Mesenchymal stem cell (in vitro differentiated cells and primary cell): ENCODE data around the gene MYCT1.

Experiments used
- DNase-seq: peaks from one replicate; pipeline ENCODE4 v3.0.0-alpha.2; 2013
- H2AFZ ChIP-seq: one replicate; pipeline ENCODE4 v1.6.1; 2013; ENCODE audit warnings: low read depth, mild to moderate bottlenecking, control low read depth, inconsistent platforms, low read length, moderate library complexity
- H2AK5ac ChIP-seq: 2 replicates; pipeline ENCODE4 v1.6.1; 2013; ENCODE audit warnings: low read length, moderate library complexity, mild to moderate bottlenecking, inconsistent platforms; ENCODE audit not compliant: severe bottlenecking
- H2BK120ac ChIP-seq: one replicate; pipeline ENCODE4 v1.6.1; 2013; ENCODE audit warnings: low read depth, mild to moderate bottlenecking, inconsistent platforms, low read length, moderate library complexity
- H2BK12ac ChIP-seq, 2 experiments: one replicate each; pipeline ENCODE4 v1.6.1; 2013; ENCODE audit warnings: inconsistent platforms in 2 of 2, low read length in 2 of 2, mild to moderate bottlenecking in 2 of 2, moderate library complexity in 2 of 2, control low read depth in 1 of 2
- H2BK15ac ChIP-seq: one replicate; pipeline ENCODE4 v1.6.1; 2013; ENCODE audit warnings: mild to moderate bottlenecking, low read depth, inconsistent platforms; ENCODE audit not compliant: poor library complexity, severe bottlenecking
- H2BK5ac ChIP-seq: 2 replicates; pipeline ENCODE4 v1.6.1; 2013; ENCODE audit warnings: low read depth, mild to moderate bottlenecking, low read length, control low read depth, inconsistent platforms; ENCODE audit not compliant: poor library complexity, severe bottlenecking
- H3K14ac ChIP-seq, 2 experiments: one replicate each; pipeline ENCODE4 v1.6.1; 2013; ENCODE audit warnings: inconsistent platforms in 2 of 2, low read length in 2 of 2, control low read depth in 1 of 2, mild to moderate bottlenecking in 1 of 2, moderate library complexity in 1 of 2
- H3K18ac ChIP-seq, 2 experiments: one replicate each; pipeline ENCODE4 v1.6.1; 2013; ENCODE audit warnings: inconsistent platforms in 2 of 2, low read length in 2 of 2, control low read depth in 1 of 2, low read depth in 1 of 2, mild to moderate bottlenecking in 1 of 2
- H3K23ac ChIP-seq, 2 experiments: one replicate each; pipeline ENCODE4 v1.6.1; 2013; ENCODE audit warnings: inconsistent platforms in 2 of 2, low read length in 2 of 2, mild to moderate bottlenecking in 2 of 2, moderate library complexity in 2 of 2, control low read depth in 1 of 2
- H3K27ac ChIP-seq: 2 replicates; pipeline ENCODE4 v1.5.1; 2013; ENCODE audit warnings: mild to moderate bottlenecking, moderate library complexity, low read length, control low read depth, inconsistent platforms; ENCODE audit not compliant: poor library complexity, severe bottlenecking
- H3K27me3 ChIP-seq, 2 experiments: 2 replicates each; pipeline versions ENCODE4 v1.6.1 to v1.7.0; 2013; ENCODE audit warnings: low read length in 2 of 2, mild to moderate bottlenecking in 2 of 2, moderate library complexity in 2 of 2, control low read depth in 1 of 2, inconsistent platforms in 1 of 2; ENCODE audit not compliant: control insufficient read depth in 1 of 2, insufficient read depth in 1 of 2
- H3K36me3 ChIP-seq, 2 experiments: 2 replicates each; pipeline versions ENCODE4 v1.6.1 to v1.7.0; 2013; ENCODE audit warnings: low read length in 2 of 2, control low read depth in 1 of 2, inconsistent platforms in 1 of 2, low read depth in 1 of 2, mild to moderate bottlenecking in 1 of 2; ENCODE audit not compliant: insufficient read depth in 2 of 2, control insufficient read depth in 1 of 2
- H3K4ac ChIP-seq, 2 experiments: one replicate each; pipeline ENCODE4 v1.6.1; 2013; ENCODE audit warnings: inconsistent platforms in 2 of 2, low read length in 2 of 2, mild to moderate bottlenecking in 2 of 2, moderate library complexity in 2 of 2, control low read depth in 1 of 2, low read depth in 1 of 2
- H3K4me1 ChIP-seq: 2 replicates; pipeline ENCODE4 v1.6.1; 2013; ENCODE audit warnings: low read depth, low read length, control low read depth; ENCODE audit not compliant: control insufficient read depth, insufficient read depth
- H3K4me2 ChIP-seq: 2 replicates; pipeline ENCODE4 v1.6.1; 2013; ENCODE audit warnings: low read length, mild to moderate bottlenecking, inconsistent platforms; ENCODE audit not compliant: poor library complexity, severe bottlenecking
- H3K4me3 ChIP-seq, 2 experiments: 2 replicates each; pipeline versions ENCODE4 v1.5.1 to v1.7.0; 2013; ENCODE audit warnings: low read length in 2 of 2, mild to moderate bottlenecking in 2 of 2, control low read depth in 1 of 2, low read depth in 1 of 2; ENCODE audit not compliant: insufficient read depth in 1 of 2
- H3K79me1 ChIP-seq: replicated peaks from 2 replicates; pipeline ENCODE4 v1.6.1; 2013; ENCODE audit warnings: mild to moderate bottlenecking, control low read depth, low read length, inconsistent platforms; ENCODE audit not compliant: poor library complexity, severe bottlenecking
- H3K9ac ChIP-seq: 2 replicates; pipeline ENCODE4 v1.7.0; 2013; ENCODE audit warnings: mild to moderate bottlenecking, low read length, moderate library complexity
- H3K9me3 ChIP-seq: 2 replicates; pipeline ENCODE4 v1.7.0; 2013; ENCODE audit warnings: mild to moderate bottlenecking, low read length; ENCODE audit not compliant: control insufficient read depth
- H4K8ac ChIP-seq: one replicate; pipeline ENCODE4 v1.6.1; 2013; ENCODE audit warnings: inconsistent platforms, mild to moderate bottlenecking, low read length, moderate library complexity
- H4K91ac ChIP-seq: one replicate; pipeline ENCODE4 v1.6.1; 2013; ENCODE audit warnings: mild to moderate bottlenecking, low read length, inconsistent platforms
- WGBS: methylation state at CpG from one replicate; pipeline ENCODE4 v1.1.7; 2013; ENCODE audit warnings: mixed read lengths; 5-methylcytosine and 5-hydroxymethylcytosine counted together

MYCT1 gene

GRCh38 chr6:152726313-152726712 is 28.6 kb downstream of the MYCT1 start:
- no peak overlapping the region for H4K91ac ChIP-seq

GRCh38 chr6:152727507-152727906 is 29.8 kb downstream of the MYCT1 start:
- Histone ChIP-seq H3K4me1 (no peaks in the 10 kb centered on the region), H3K18ac (no peak overlapping the region), H3K4me2 (no peak overlapping the region), H3K79me1 (no peaks in the 10 kb centered on the region), H2BK12ac (no peak overlapping the region), H3K36me3 (no peaks in the 10 kb centered on the region), H4K91ac (no peak overlapping the region), H2BK5ac (no peak overlapping the region), H3K9ac (no peak overlapping the region), H2BK120ac (no peak overlapping the region), H2AK5ac (no peak overlapping the region), H3K14ac (no peak overlapping the region), H2AFZ (no peak overlapping the region), H2BK15ac (no peak overlapping the region), H3K27me3 (no peaks in the 10 kb centered on the region), H3K4me3 (no peak overlapping the region), H3K4ac (no peak overlapping the region), H3K27ac (no peak overlapping the region), H4K8ac (no peak overlapping the region), H3K9me3 (peaks cover under 1% of the 10 kb centered on the region), H3K23ac (no peak overlapping the region)
- no peak for DNase-seq
- WGBS: 95% methylated on average over 3 of the region's 3 CpGs

More at GRCh38 chr6:152726313-152726712, 28.6 kb downstream of the MYCT1 start:
- Histone ChIP-seq H3K9ac (no peak overlapping the region), H3K4ac (no peak overlapping the region), H2BK120ac (no peak overlapping the region), H3K4me3 (no peak overlapping the region), H3K79me1 (no peaks in the 10 kb centered on the region), H2BK15ac (no peak overlapping the region), H3K36me3 (no peaks in the 10 kb centered on the region), H2BK12ac (no peak overlapping the region), H3K18ac (no peak overlapping the region), H3K14ac (no peak overlapping the region), H3K4me1 (no peaks in the 10 kb centered on the region), H3K27ac (no peak overlapping the region), H2BK5ac (no peak overlapping the region), H3K4me2 (no peak overlapping the region), H2AFZ (no peak overlapping the region), H3K27me3 (no peaks in the 10 kb centered on the region), H4K8ac (no peak overlapping the region), H3K9me3 (no peaks in the 10 kb centered on the region), H3K23ac (no peak overlapping the region), H2AK5ac (no peak overlapping the region)
- 63% methylated on average over 4 of the region's 4 CpGs for WGBS
- no peak for DNase-seq

GRCh38 chr6:152734630-152735029 is 36.9 kb downstream of the MYCT1 start:
- Histone ChIP-seq H3K18ac (no peak overlapping the region), H2AK5ac (no peak overlapping the region), H3K27ac (no peak overlapping the region), H2BK5ac (no peak overlapping the region), H2BK120ac (no peak overlapping the region), H3K4ac (no peak overlapping the region), H3K27me3 (no peaks in the 10 kb centered on the region), H2BK12ac (no peak overlapping the region), H4K91ac (no peak overlapping the region), H2AFZ (no peak overlapping the region), H3K4me2 (no peak overlapping the region), H3K4me3 (no peak overlapping the region), H3K9me3 (peaks cover 12% of the 10 kb centered on the region), H3K14ac (no peak overlapping the region), H3K23ac (no peak overlapping the region), H3K4me1 (no peaks in the 10 kb centered on the region), H3K36me3 (no peaks in the 10 kb centered on the region), H3K9ac (no peak overlapping the region), H3K79me1 (no peaks in the 10 kb centered on the region), H4K8ac (no peak overlapping the region), H2BK15ac (no peak overlapping the region)
- WGBS: 77% methylated on average over 2 of the region's 2 CpGs
- no peak for DNase-seq

DNA sequence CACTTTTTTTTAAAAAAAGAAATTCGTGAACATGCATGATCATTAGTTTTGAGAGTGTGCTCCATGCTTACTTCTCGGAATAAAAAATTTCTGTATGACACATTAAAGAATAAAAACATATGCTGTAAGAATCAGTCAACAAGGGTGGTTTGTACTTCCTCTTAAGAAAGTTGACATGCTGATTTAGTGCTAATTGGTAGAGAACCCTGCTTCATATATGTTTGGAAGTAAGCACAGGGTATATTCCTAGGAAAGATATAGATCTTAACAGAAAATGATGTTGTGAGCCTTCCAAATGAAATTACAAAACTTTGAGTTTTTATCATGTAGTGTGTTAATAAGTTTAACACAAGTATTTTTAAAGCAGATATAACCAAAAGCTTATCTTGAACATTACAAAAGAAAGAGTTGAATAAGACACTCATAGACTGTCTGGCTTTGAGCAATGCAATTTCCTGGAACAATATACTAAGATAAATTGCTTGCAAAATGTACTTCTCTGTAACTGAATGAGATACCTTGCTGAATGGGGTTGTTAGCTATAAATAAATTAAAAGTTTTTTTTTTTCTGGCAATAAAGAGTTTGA is 39.1 kb downstream of the MYCT1 start:
- H3K27me3 ChIP-seq: no peaks in the 10 kb centered on the region
- H2BK5ac ChIP-seq: no peak overlapping the region
- no peak overlapping the region for H3K4me3 ChIP-seq
- H3K23ac ChIP-seq: no peak overlapping the region
- no peak overlapping the region for H3K14ac ChIP-seq
- no peaks in the 10 kb centered on the region for H3K4me1 ChIP-seq
- no peak overlapping the region for H2BK120ac ChIP-seq
- no peak overlapping the region for H3K4ac ChIP-seq
- H3K9ac ChIP-seq: no peak overlapping the region
- no peak overlapping the region for H3K18ac ChIP-seq
- H4K91ac ChIP-seq: no peak overlapping the region
- no peak overlapping the region for H3K27ac ChIP-seq
- H2BK15ac ChIP-seq: no peak overlapping the region
- H2AFZ ChIP-seq: no peak overlapping the region
- WGBS: no CpG with 5 or more reads among the region's 2 CpGs
- H3K79me1 ChIP-seq: no peaks in the 10 kb centered on the region
- H2AK5ac ChIP-seq: no peak overlapping the region
- H4K8ac ChIP-seq: no peak overlapping the region
- no peak for DNase-seq
- H3K9me3 ChIP-seq: peaks cover 12% of the 10 kb centered on the region
- no peak overlapping the region for H3K4me2 ChIP-seq
- no peaks in the 10 kb centered on the region for H3K36me3 ChIP-seq
- H2BK12ac ChIP-seq: no peak overlapping the region
